Measurements from ENCODE around the gene ATXN1.
"Not testable (repeated sequence)": the region's sequence is repeated elsewhere in the genome, so short reads cannot be mapped to it uniquely, and the experiment has no call there.

Gene ATXN1

DNA sequence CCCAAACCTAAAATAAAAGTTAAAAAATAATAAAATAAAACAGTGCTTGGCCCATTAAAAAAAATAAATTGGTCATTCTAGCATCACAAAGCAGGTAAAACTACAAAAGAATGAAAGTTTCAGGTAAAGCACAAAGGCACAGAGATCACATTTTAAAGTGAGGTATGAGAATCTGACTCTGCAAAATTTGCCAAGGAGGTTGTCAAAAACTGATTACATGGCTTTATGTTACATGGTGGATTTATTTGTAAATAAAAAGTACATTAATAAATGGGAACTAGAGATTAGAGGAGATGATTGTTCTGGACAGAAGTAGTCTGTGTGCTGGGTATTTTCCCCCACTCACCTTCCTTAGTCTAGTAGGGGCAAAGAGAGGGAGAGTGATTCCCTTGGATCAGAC lies 24.2 kb upstream of the ATXN1 start (continued):
- TF ChIP-seq ZNF664 (tag by site-specific recombination; IDR thresholded peaks at IDR 0.05) (no peak), ZNF561 (tag by site-specific recombination; IDR thresholded peaks at IDR 0.05; ENCODE audit: borderline replicate concordance) (no peak), ZNF146 (tag by site-specific recombination; IDR thresholded peaks at IDR 0.05) (no peak), SP7 (tag by site-specific recombination; IDR thresholded peaks at IDR 0.05) (no peak), PRDM1 (tag by site-specific recombination; IDR thresholded peaks at IDR 0.05) (no peak)
- TF ChIP-seq, protein P1, sequence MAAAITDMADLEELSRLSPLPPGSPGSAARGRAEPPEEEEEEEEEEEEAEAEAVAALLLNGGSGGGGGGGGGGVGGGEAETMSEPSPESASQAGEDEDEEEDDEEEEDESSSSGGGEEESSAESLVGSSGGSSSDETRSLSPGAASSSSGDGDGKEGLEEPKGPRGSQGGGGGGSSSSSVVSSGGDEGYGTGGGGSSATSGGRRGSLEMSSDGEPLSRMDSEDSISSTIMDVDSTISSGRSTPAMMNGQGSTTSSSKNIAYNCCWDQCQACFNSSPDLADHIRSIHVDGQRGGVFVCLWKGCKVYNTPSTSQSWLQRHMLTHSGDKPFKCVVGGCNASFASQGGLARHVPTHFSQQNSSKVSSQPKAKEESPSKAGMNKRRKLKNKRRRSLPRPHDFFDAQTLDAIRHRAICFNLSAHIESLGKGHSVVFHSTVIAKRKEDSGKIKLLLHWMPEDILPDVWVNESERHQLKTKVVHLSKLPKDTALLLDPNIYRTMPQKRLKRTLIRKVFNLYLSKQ (tag by site-specific recombination; IDR thresholded peaks at IDR 0.05; ENCODE audit: borderline replicate concordance) = no peak
- TF ChIP-seq, protein P2, sequence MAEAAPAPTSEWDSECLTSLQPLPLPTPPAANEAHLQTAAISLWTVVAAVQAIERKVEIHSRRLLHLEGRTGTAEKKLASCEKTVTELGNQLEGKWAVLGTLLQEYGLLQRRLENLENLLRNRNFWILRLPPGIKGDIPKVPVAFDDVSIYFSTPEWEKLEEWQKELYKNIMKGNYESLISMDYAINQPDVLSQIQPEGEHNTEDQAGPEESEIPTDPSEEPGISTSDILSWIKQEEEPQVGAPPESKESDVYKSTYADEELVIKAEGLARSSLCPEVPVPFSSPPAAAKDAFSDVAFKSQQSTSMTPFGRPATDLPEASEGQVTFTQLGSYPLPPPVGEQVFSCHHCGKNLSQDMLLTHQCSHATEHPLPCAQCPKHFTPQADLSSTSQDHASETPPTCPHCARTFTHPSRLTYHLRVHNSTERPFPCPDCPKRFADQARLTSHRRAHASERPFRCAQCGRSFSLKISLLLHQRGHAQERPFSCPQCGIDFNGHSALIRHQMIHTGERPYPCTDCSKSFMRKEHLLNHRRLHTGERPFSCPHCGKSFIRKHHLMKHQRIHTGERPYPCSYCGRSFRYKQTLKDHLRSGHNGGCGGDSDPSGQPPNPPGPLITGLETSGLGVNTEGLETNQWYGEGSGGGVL (tag by site-specific recombination; IDR thresholded peaks at IDR 0.05) = no peak

DNA sequence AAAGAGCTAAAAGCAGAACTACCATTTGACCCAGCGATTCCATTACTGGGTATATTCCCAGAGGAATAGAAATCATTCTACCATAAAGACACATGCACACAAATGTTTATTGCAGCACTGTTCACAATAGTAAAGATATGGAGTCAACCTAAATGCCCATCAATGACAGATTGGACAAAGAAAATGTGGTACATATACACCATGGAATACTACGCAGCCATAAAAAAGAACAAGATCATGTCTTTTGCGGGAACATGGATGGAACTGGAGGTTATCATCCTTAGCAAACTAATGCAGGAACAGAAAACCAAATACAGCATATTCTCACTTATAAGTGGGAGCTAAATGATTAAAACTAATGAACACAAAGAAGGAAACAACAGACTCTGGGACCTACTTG lies 23.7 kb upstream of the ATXN1 start:
- POLR2A ChIA-PET; H3K36me3 ChIP-seq (ENCODE audit: control insufficient read depth in 2 of 2, insufficient read depth in 1 of 2, low read length in 2 of 2); H3K4me3 ChIP-seq (ENCODE audit: low read depth, low read length); H3K4me1 ChIP-seq (ENCODE audit: control insufficient read depth, insufficient read depth, low read length); H3K27ac ChIP-seq (ENCODE audit: extremely low read depth, low read depth, low read length); H3K9me3 ChIP-seq (ENCODE audit: control insufficient read depth, insufficient read depth, low read depth, low read length): not testable (repeated sequence)
- TF ChIP-seq, protein P3, sequence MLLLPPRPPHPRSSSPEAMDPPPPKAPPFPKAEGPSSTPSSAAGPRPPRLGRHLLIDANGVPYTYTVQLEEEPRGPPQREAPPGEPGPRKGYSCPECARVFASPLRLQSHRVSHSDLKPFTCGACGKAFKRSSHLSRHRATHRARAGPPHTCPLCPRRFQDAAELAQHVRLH (tag by site-specific recombination; IDR thresholded peaks at IDR 0.05) = peak; percentile 71; the same call in 1 of the 2 replicates
- TF ChIP-seq ZNF146 (tag by site-specific recombination; IDR thresholded peaks at IDR 0.05) = peak; percentile 94
- CTCF ChIA-PET = interaction anchor here (2.1 kb wide), 1 partner anchor 22 kb away, joined by 12 read pairs; no protein-coding TSS in a partner anchor

DNA sequence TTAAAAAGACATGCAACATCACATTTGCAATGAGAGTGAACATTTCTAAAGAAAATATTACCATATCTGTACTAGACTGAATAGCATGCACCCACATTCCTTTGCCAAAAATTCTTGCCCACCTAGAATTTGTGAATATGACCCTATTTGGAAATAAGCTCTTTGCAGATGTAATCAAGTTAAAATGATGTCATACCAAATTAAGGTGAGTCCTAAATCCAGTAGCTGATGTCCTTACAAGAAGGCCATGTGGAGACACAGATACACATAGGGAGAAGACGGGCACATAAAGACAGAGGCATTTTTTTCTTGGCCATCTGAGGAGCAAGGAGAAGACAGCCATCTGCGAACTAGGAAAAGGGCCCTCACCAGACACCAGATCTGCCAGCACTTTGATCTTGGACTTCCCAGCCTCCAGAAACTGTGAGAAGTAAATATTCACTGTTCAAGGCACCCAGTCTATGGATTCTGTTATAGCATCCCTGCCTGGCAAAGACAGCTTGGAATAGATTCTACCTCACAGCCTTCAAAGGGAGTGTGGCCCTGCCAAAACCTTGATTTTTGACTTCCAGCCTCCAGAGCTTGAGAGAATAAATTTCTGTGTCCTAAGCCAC lies 22.8 kb upstream of the ATXN1 start:
- TF ChIP-seq, protein P4, sequence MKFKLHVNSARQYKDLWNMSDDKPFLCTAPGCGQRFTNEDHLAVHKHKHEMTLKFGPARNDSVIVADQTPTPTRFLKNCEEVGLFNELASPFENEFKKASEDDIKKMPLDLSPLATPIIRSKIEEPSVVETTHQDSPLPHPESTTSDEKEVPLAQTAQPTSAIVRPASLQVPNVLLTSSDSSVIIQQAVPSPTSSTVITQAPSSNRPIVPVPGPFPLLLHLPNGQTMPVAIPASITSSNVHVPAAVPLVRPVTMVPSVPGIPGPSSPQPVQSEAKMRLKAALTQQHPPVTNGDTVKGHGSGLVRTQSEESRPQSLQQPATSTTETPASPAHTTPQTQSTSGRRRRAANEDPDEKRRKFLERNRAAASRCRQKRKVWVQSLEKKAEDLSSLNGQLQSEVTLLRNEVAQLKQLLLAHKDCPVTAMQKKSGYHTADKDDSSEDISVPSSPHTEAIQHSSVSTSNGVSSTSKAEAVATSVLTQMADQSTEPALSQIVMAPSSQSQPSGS (tag by site-specific recombination; IDR thresholded peaks at IDR 0.05; ENCODE audit: low read depth) = peak; percentile 51; the same call in 1 of the 2 replicates
- no peak for TF ChIP-seq ZNF19 (tag by site-specific recombination; IDR thresholded peaks at IDR 0.05; ENCODE audit: low read depth)
- TF ChIP-seq, protein P2 (tag by site-specific recombination; IDR thresholded peaks at IDR 0.05) = no peak
- no peak for TF ChIP-seq HOXC10 (CRISPR knock-in tag; IDR thresholded peaks at IDR 0.05)
- TF ChIP-seq KLF8 (tag by site-specific recombination; IDR thresholded peaks at IDR 0.05) = no peak
- no peak for TF ChIP-seq KLF9 (tag by site-specific recombination; IDR thresholded peaks at IDR 0.05; ENCODE audit: low read depth)
- no peak for TF ChIP-seq YY2 (tag by site-specific recombination; IDR thresholded peaks at IDR 0.05)
- TF ChIP-seq, protein P5, sequence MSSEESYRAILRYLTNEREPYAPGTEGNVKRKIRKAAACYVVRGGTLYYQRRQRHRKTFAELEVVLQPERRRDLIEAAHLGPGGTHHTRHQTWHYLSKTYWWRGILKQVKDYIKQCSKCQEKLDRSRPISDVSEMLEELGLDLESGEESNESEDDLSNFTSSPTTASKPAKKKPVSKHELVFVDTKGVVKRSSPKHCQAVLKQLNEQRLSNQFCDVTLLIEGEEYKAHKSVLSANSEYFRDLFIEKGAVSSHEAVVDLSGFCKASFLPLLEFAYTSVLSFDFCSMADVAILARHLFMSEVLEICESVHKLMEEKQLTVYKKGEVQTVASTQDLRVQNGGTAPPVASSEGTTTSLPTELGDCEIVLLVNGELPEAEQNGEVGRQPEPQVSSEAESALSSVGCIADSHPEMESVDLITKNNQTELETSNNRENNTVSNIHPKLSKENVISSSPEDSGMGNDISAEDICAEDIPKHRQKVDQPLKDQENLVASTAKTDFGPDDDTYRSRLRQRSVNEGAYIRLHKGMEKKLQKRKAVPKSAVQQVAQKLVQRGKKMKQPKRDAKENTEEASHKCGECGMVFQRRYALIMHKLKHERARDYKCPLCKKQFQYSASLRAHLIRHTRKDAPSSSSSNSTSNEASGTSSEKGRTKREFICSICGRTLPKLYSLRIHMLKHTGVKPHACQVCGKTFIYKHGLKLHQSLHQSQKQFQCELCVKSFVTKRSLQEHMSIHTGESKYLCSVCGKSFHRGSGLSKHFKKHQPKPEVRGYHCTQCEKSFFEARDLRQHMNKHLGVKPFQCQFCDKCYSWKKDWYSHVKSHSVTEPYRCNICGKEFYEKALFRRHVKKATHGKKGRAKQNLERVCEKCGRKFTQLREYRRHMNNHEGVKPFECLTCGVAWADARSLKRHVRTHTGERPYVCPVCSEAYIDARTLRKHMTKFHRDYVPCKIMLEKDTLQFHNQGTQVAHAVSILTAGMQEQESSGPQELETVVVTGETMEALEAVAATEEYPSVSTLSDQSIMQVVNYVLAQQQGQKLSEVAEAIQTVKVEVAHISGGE (tag by site-specific recombination; conservative IDR thresholded peaks at IDR 0.05; ENCODE audit: low read depth) = no peak
- no peak for TF ChIP-seq ZNF544 (tag by site-specific recombination; IDR thresholded peaks at IDR 0.05)
- Histone ChIP-seq H3K4me1 (ENCODE audit: control insufficient read depth, insufficient read depth, low read length) (0 out of 2 replicates have a peak, but pooled peaks cover 5% of the 10 kb centered on the region), H3K36me3 (ENCODE audit: control insufficient read depth in 2 of 2, insufficient read depth in 1 of 2, low read length in 2 of 2) (no peaks in the 10 kb centered on the region), H3K9me3 (ENCODE audit: control insufficient read depth, insufficient read depth, low read depth, low read length) (no peaks in the 10 kb centered on the region), H3K4me3 (ENCODE audit: low read depth, low read length) (no peak overlapping the region), H3K27ac (ENCODE audit: extremely low read depth, low read depth, low read length) (no peak overlapping the region)
- ChIA-PET POLR2A (interaction anchor here (1.7 kb wide), 1 partner anchor 22 kb away, joined by 3 read pairs; the partner anchor contains the start of gene ATXN1), CTCF (interaction anchor here (0.8 to 2.1 kb wide), 6 partner anchors 9 to 302 kb away, joined by 3 to 12 read pairs (median 4); no protein-coding TSS in a partner anchor)
